H1 (cell line): ENCODE measurements around the gene SRP9. TPM values are rescaled to one million over a fixed set of nuclear protein-coding genes. Genes with fewer than 3 reads are reported as not detected.

ENCODE experiments used
- CTCF ChIA-PET: fragments of 300-600 bp; sonication (Branson Sonifier 250); formaldehyde crosslinking; loops from one replicate; lab custom pipeline; 2021; ENCODE audit not compliant: partially characterized antibody; lab: Charles Lee
- POLR2A ChIA-PET: fragments of 300-600 bp; sonication (Branson Sonifier 250); formaldehyde crosslinking; loops from one replicate; lab custom pipeline; 2021; ENCODE audit warnings: inconsistent platforms; ENCODE audit not compliant: partially characterized antibody; lab: Charles Lee
- DNase-seq, 2 experiments: peaks; one replicate each; pipeline versions ENCODE4 v3.0.0 to v3.0.0-alpha.2; 2010 to 2022; ENCODE audit warnings: low spot score in 2 of 2, low read depth in 1 of 2, mixed read lengths in 1 of 2
- FAIRE-seq: peaks from 2 replicates; lab custom pipeline; 2011; peaks lifted over from hg19 to GRCh38; lab: Jason Lieb, UNC
- H2AFZ ChIP-seq: 2 replicates; pipeline ENCODE4 v1.8.1; 2012; ENCODE audit warnings: low read length, inconsistent platforms
- H2AK5ac ChIP-seq: 2 replicates; pipeline ENCODE4 v1.6.1; 2013; ENCODE audit warnings: low read depth, low read length
- H2BK120ac ChIP-seq: replicated peaks from 2 replicates; pipeline ENCODE3; 2013; ENCODE audit warnings: low read depth, low read length, inconsistent platforms
- H2BK12ac ChIP-seq: 2 replicates; pipeline ENCODE4 v1.6.1; 2013; ENCODE audit warnings: low read depth, low read length
- H2BK15ac ChIP-seq: 2 replicates; pipeline ENCODE4 v1.6.1; 2013; ENCODE audit warnings: low read length
- H2BK20ac ChIP-seq: 2 replicates; pipeline ENCODE4 v1.6.1; 2013; ENCODE audit warnings: low read length
- H2BK5ac ChIP-seq: 2 replicates; pipeline ENCODE4 v1.6.1; 2013; ENCODE audit warnings: low read depth, low read length
- H3K14ac ChIP-seq: 2 replicates; pipeline ENCODE4 v1.6.1; 2013; ENCODE audit warnings: inconsistent platforms; ENCODE audit not compliant: insufficient read length
- H3K18ac ChIP-seq: 2 replicates; pipeline ENCODE4 v1.6.1; 2013; ENCODE audit warnings: low read length; ENCODE audit errors: extremely low read depth
- H3K23ac ChIP-seq: 2 replicates; pipeline ENCODE4 v1.6.1; 2013; ENCODE audit warnings: inconsistent platforms; ENCODE audit not compliant: insufficient read length
- H3K23me2 ChIP-seq: 2 replicates; pipeline ENCODE4 v1.6.1; 2013; ENCODE audit warnings: low read depth, low read length
- H3K27ac ChIP-seq: 2 replicates; pipeline ENCODE4 v1.6.1; 2011; ENCODE audit warnings: low read depth, low read length, inconsistent platforms
- H3K27me3 ChIP-seq, 4 experiments: replicated peaks in 1 of 4; 1 replicate in 1 of 4; 2 replicates in 3 of 4; pipeline versions ENCODE4 v1.6.1 to v1.8.1; 2011 to 2013; ENCODE audit warnings: low read length in 3 of 4, mild to moderate bottlenecking in 3 of 4, inconsistent platforms in 2 of 4, mixed read lengths in 2 of 4, moderate library complexity in 1 of 4; ENCODE audit not compliant: control insufficient read depth in 3 of 4, insufficient read depth in 3 of 4; ENCODE audit errors: extremely low read depth in 1 of 4
- H3K36me3 ChIP-seq, 4 experiments: 2 replicates each; pipeline versions ENCODE4 v1.6.1 to v1.8.1; 2011 to 2013; ENCODE audit warnings: mild to moderate bottlenecking in 4 of 4, low read length in 3 of 4, moderate library complexity in 2 of 4, control low read depth in 1 of 4, inconsistent platforms in 1 of 4; ENCODE audit not compliant: insufficient read depth in 4 of 4, control insufficient read depth in 2 of 4
- H3K4ac ChIP-seq: replicated peaks from 2 replicates; pipeline ENCODE3; 2013; ENCODE audit warnings: low read length, low read depth, mixed read lengths, inconsistent platforms; ENCODE audit not compliant: insufficient read length
- H3K4me1 ChIP-seq, 4 experiments: replicated peaks in 1 of 4; 1 replicate in 1 of 4; 2 replicates in 3 of 4; pipeline versions ENCODE4 v1.6.1 to v1.8.1; 2011 to 2013; ENCODE audit warnings: low read length in 3 of 4, inconsistent platforms in 2 of 4, mixed read lengths in 1 of 4; ENCODE audit not compliant: insufficient read depth in 4 of 4, control insufficient read depth in 3 of 4
- H3K4me2 ChIP-seq, 2 experiments: 2 replicates each; pipeline versions ENCODE4 v1.6.1 to v1.8.1; 2011 to 2013; ENCODE audit warnings: low read depth in 2 of 2, low read length in 2 of 2, control low read depth in 1 of 2, inconsistent platforms in 1 of 2, mild to moderate bottlenecking in 1 of 2; ENCODE audit not compliant: insufficient read depth in 1 of 2
- H3K4me3 ChIP-seq, 4 experiments: fragments of 200-600, 300-600 bp in 1 of 4; sonication (generic), shearing (Covaris generic), sonication (Bioruptor Twin) in 1 of 4; 2 replicates each; pipeline versions ENCODE4 v1.5.1 to v1.8.1; 2011 to 2016; ENCODE audit warnings: low read length in 4 of 4, low read depth in 3 of 4, control low read depth in 2 of 4, inconsistent platforms in 2 of 4, mild to moderate bottlenecking in 2 of 4, mixed read lengths in 1 of 4, moderate library complexity in 1 of 4; ENCODE audit not compliant: insufficient read depth in 2 of 4; ENCODE audit errors: extremely low read depth in 1 of 4
- H3K56ac ChIP-seq: replicated peaks from 2 replicates; pipeline ENCODE3; 2013; ENCODE audit warnings: low read depth, mild to moderate bottlenecking, mixed read lengths, low read length, inconsistent platforms; ENCODE audit not compliant: insufficient read length
- H3K79me1 ChIP-seq: 2 replicates; pipeline ENCODE4 v1.6.1; 2013; ENCODE audit warnings: low read depth, low read length, control low read depth
- H3K79me2 ChIP-seq, 2 experiments: 2 replicates each; pipeline versions ENCODE4 v1.6.1 to v1.8.1; 2012 to 2013; ENCODE audit warnings: low read length in 2 of 2, mild to moderate bottlenecking in 2 of 2, inconsistent platforms in 1 of 2; ENCODE audit not compliant: insufficient read depth in 2 of 2, control insufficient read depth in 1 of 2
- H3K9ac ChIP-seq, 4 experiments: replicated peaks in 1 of 4; 1 replicate in 1 of 4; 2 replicates in 3 of 4; pipeline versions ENCODE4 v1.6.1 to v1.8.1; 2011 to 2013; ENCODE audit warnings: low read depth in 3 of 4, low read length in 3 of 4, control low read depth in 2 of 4, mild to moderate bottlenecking in 2 of 4, moderate library complexity in 2 of 4, inconsistent platforms in 1 of 4; ENCODE audit errors: extremely low read depth in 1 of 4
- H3K9me3 ChIP-seq, 2 experiments: 2 replicates each; pipeline versions ENCODE4 v1.6.1 to v1.8.1; 2012 to 2013; ENCODE audit warnings: mild to moderate bottlenecking in 2 of 2, moderate library complexity in 2 of 2, control low read depth in 1 of 2, inconsistent platforms in 1 of 2, low read depth in 1 of 2, low read length in 1 of 2, mixed read lengths in 1 of 2; ENCODE audit not compliant: insufficient read depth in 2 of 2
- H4K20me1 ChIP-seq, 2 experiments: replicated peaks in 1 of 2; 2 replicates each; pipeline versions ENCODE3 to v1.8.1; 2011 to 2013; ENCODE audit warnings: inconsistent platforms in 2 of 2, low read length in 2 of 2, mild to moderate bottlenecking in 1 of 2; ENCODE audit not compliant: insufficient read depth in 2 of 2, control insufficient read depth in 1 of 2
- H4K5ac ChIP-seq: 2 replicates; pipeline ENCODE4 v1.6.1; 2013; ENCODE audit warnings: low read length, low read depth, mixed read lengths, inconsistent platforms; ENCODE audit not compliant: insufficient read length
- H4K8ac ChIP-seq: 2 replicates; pipeline ENCODE4 v1.8.0; 2013; ENCODE audit warnings: mild to moderate bottlenecking, moderate library complexity, low read length, inconsistent platforms; ENCODE audit not compliant: insufficient read depth; ENCODE audit errors: extremely low read depth
- H4K91ac ChIP-seq: replicated peaks from 2 replicates; pipeline ENCODE3; 2013; ENCODE audit warnings: low read length, mixed read lengths, inconsistent platforms; ENCODE audit not compliant: insufficient read length
- BACH1 ChIP-seq: IDR thresholded peaks from 2 replicates; pipeline ENCODE4 v1.6.1; 2012; ENCODE audit warnings: low read length, improper control_type of control experiment
- CHD1 ChIP-seq: IDR thresholded peaks from 2 replicates; pipeline ENCODE4 v1.6.1; 2012; ENCODE audit warnings: low read depth, low read length, improper control_type of control experiment
- E2F6 ChIP-seq: IDR thresholded peaks from 2 replicates; pipeline ENCODE4 v1.6.1; 2012; ENCODE audit warnings: inconsistent platforms
- EP300 ChIP-seq, 2 experiments: IDR thresholded peaks; 1 replicate in 1 of 2; 2 replicates in 1 of 2; pipeline ENCODE4 v1.6.1; 2011 to 2012; ENCODE audit warnings: low read depth in 2 of 2, low read length in 2 of 2, mild to moderate bottlenecking in 2 of 2, borderline replicate concordance in 1 of 2, inconsistent platforms in 1 of 2, moderate library complexity in 1 of 2
- HDAC6 ChIP-seq: IDR thresholded peaks from one replicate; pipeline ENCODE4 v1.7.1; 2012; ENCODE audit warnings: low read depth, mild to moderate bottlenecking, inconsistent platforms, low read length, moderate library complexity
- KDM1A ChIP-seq: fragments of 200-600, 300-600 bp; sonication (generic); IDR thresholded peaks from 2 replicates; pipeline ENCODE4 v1.7.1; 2016; ENCODE audit warnings: mild to moderate bottlenecking, low read length, borderline replicate concordance
- KDM4A ChIP-seq: IDR thresholded peaks from one replicate; pipeline ENCODE4 v1.7.1; 2012; ENCODE audit warnings: low read depth, mild to moderate bottlenecking, moderate library complexity, low read length, inconsistent platforms; ENCODE audit not compliant: severe bottlenecking
- PHF8 ChIP-seq: fragments of 200-600 bp; sonication (generic); conservative IDR thresholded peaks from 2 replicates; pipeline ENCODE4 v1.7.1; 2012; ENCODE audit warnings: low read depth, mild to moderate bottlenecking, inconsistent platforms, low read length, moderate library complexity
- RAD21 ChIP-seq, 2 experiments: IDR thresholded peaks in 1 of 2; conservative IDR thresholded peaks in 1 of 2; 2 replicates each; pipeline ENCODE4 v1.6.1; 2011; ENCODE audit warnings: low read depth in 2 of 2, low read length in 2 of 2, improper control_type of control experiment in 1 of 2, inconsistent platforms in 1 of 2, mild to moderate bottlenecking in 1 of 2, moderate library complexity in 1 of 2
- SAP30 ChIP-seq: fragments of 300-600 bp; sonication (generic); IDR thresholded peaks from 2 replicates; pipeline ENCODE4 v1.7.1; 2012; ENCODE audit warnings: low read length, moderate library complexity, mild to moderate bottlenecking, inconsistent platforms; ENCODE audit not compliant: insufficient read depth, insufficient replicate concordance
- TAF1 ChIP-seq: IDR thresholded peaks from 2 replicates; pipeline ENCODE4 v1.6.1; 2011; ENCODE audit warnings: mild to moderate bottlenecking, low read depth, low read length
- TAF7 ChIP-seq: optimal IDR thresholded peaks from 2 replicates; pipeline ENCODE3; 2011; ENCODE audit warnings: low read depth, mild to moderate bottlenecking, inconsistent platforms, low read length, moderate library complexity, borderline replicate concordance
- YY1 ChIP-seq: IDR thresholded peaks from 2 replicates; pipeline ENCODE4 v1.6.1; 2011; ENCODE audit warnings: low read depth, mild to moderate bottlenecking, low read length
- WGBS, 2 experiments: shearing (Covaris generic) in 1 of 2; methylation state at CpG; one replicate each; pipeline versions ENCODE4 v1.1.6 to v1.1.7; 2013 to 2015; ENCODE audit warnings: low lambda C conversion rate in 2 of 2, mixed read lengths in 2 of 2, inconsistent platforms in 1 of 2, low coverage in 1 of 2, missing lambda C conversion rate in 1 of 2; ENCODE audit not compliant: insufficient replicate concordance in 2 of 2, insufficient coverage in 1 of 2, insufficient read length in 1 of 2; ENCODE audit errors: extremely low coverage in 1 of 2, missing lambda C conversion rate in 1 of 2; 5-methylcytosine and 5-hydroxymethylcytosine counted together
- polyA plus RNA-seq, 7 experiments: library from polyadenylated mRNA; depleted of rRNA in 3 of 7; stranded (reverse) in 5 of 7; unstranded in 2 of 7; fragments of >200 nt in 5 of 7; fragments of 200-250 nt in 2 of 7; gene quantifications; 1 replicate in 5 of 7; 2 replicates in 1 of 7; 4 replicates in 1 of 7; pipeline versions ENCODE4 v1.2.1 to v1.2.3, GENCODE V29; 2011 to 2013; ENCODE audit warnings: missing spikeins in 2 of 7, mixed read lengths in 2 of 7
- total RNA-seq: library from RNA; stranded (reverse); fragmentation: NEBNext Ultra II Directional; extraction: Animal tissue kit (Norgen Biotek cat#: 25700); gene quantifications from 2 replicates; pipeline ENCODE4 v1.2.1, GENCODE V29; 2021

Gene SRP9
- total and polyA plus RNA-seq, 2 of the 8 experiments (the other 6 are each of a cell fraction or from before 2014, with no cell fraction given) = 446 to 572 TPM

- peaks cover 0 to 2% (median 0%) of the 10 kb centered on the region in 4 experiments; a peak in 2 of 7 replicates for H3K4me1 ChIP-seq
- H4K8ac ChIP-seq = no peak overlapping the region
- H3K23me2 ChIP-seq = no peaks in the 10 kb centered on the region
- peaks cover 0 to 9% (median 2%) of the 10 kb centered on the region in 4 experiments; a peak in 5 of 7 replicates for H3K27me3 ChIP-seq
- no peak overlapping the region for H3K23ac ChIP-seq
- no peak overlapping the region; the same call in 1 of the 2 replicates for H2BK20ac ChIP-seq
- H4K20me1 ChIP-seq = no peaks in the 10 kb centered on the region
- no peak overlapping the region for H4K91ac ChIP-seq
- no peak overlapping the region for H3K18ac ChIP-seq
- no peak overlapping the region for H3K4ac ChIP-seq
- no peak overlapping the region for H2BK15ac ChIP-seq
- no peak overlapping the region for H3K9ac ChIP-seq
- no peak overlapping the region for H2BK12ac ChIP-seq
- DNase-seq = no peak
- ChIA-PET POLR2A (no interaction called here), CTCF (interaction anchor here (2.4 kb wide), 1 partner anchor 258 kb away, joined by 5 read pairs; no protein-coding TSS in a partner anchor)
- no peak overlapping the region for H2AK5ac ChIP-seq
- no peaks in the 10 kb centered on the region for H3K36me3 ChIP-seq
- no peak overlapping the region for H2BK120ac ChIP-seq
- H3K56ac ChIP-seq = no peak overlapping the region
- H3K9me3 ChIP-seq = no peaks in the 10 kb centered on the region
- no peak overlapping the region for H3K14ac ChIP-seq
- H3K79me1 ChIP-seq = no peaks in the 10 kb centered on the region
- H3K79me2 ChIP-seq = no peaks in the 10 kb centered on the region
- no peak overlapping the region for H4K5ac ChIP-seq
- WGBS, 2 experiments = 96% methylated on average over 4 of the region's 4 CpGs; no CpG with 5 or more reads in 1 of the 2 experiments
- H3K4me2 ChIP-seq = no peak overlapping the region
- no peak for FAIRE-seq
- H2AFZ ChIP-seq = no peak overlapping the region
- H3K4me3 ChIP-seq = no peak overlapping the region
- H3K27ac ChIP-seq = no peak overlapping the region
- no peak overlapping the region for H2BK5ac ChIP-seq
- TF ChIP-seq PHF8 (no peak), HDAC6 (no peak), KDM4A (no peak), EP300 (IDR thresholded peaks at IDR 0.05; ENCODE audit: borderline replicate concordance in 1 of 2, low read depth in 2 of 2, low read length in 2 of 2) (no peak), BACH1 (no peak), RAD21 (IDR thresholded peaks at IDR 0.05 in 1 of 2, conservative IDR thresholded peaks at IDR 0.05 in 1 of 2; ENCODE audit: low read depth in 2 of 2, low read length in 2 of 2) (no peak), CHD1 (no peak), TAF1 (no peak), KDM1A (no peak), E2F6 (no peak), SAP30 (no peak), TAF7 (no peak), YY1 (no peak)
These were observed 44.4 kb upstream of the SRP9 start for GRCh38 chr1:225733254-225733653.
